Raji (cell line): ENCODE results near the gene ETNK2.

Source experiments
- POLR2A ChIP-seq: IDR thresholded peaks from 2 replicates; pipeline ENCODE4 v1.6.1; 2011; ENCODE audit warnings: low read depth, low read length, control low read depth; ENCODE audit not compliant: insufficient read depth

ETNK2 gene, protein sequence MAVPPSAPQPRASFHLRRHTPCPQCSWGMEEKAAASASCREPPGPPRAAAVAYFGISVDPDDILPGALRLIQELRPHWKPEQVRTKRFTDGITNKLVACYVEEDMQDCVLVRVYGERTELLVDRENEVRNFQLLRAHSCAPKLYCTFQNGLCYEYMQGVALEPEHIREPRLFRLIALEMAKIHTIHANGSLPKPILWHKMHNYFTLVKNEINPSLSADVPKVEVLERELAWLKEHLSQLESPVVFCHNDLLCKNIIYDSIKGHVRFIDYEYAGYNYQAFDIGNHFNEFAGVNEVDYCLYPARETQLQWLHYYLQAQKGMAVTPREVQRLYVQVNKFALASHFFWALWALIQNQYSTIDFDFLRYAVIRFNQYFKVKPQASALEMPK

DNA sequence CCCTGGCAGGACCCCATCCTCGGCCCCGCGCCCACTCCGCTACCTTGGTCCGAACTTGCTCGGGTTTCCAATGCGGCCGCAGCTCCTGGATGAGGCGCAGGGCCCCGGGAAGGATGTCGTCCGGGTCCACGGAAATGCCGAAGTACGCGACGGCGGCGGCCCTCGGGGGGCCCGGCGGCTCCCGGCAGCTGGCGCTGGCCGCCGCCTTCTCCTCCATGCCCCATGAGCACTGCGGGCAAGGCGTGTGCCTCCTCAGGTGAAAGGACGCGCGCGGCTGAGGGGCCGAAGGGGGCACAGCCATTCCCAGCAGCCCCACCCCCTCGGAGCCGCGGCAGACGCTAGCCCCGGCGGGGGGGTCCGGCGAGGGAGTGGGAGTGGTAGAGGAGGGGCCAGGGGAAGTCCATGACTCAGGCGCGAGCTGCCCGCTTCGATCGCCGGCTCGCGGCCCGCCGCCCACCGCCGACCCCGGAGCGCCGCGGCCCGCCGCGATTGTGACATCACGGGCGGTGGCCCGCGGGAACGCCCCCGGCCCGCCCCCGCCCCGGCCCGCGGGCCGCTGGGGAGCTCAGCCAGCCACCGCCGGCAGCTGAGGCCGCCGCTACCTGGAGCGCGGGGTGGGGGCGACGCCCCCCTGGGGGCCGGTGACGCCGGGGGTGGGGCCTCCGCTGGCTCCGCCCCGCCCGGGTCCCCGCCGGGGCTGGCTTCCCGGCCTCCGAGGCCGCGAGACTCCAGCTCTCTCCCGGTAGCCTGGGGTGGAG is at the start of gene ETNK2:
TSS of gene ETNK2 (minus strand) at position 493 of the 758 bp plus-strand sequence. CDS start at position 301, 192 bp downstream.
- TF ChIP-seq POLR2A, result no peak

GRCh38 chr1:204201348-204202040 is 49.6 kb upstream of the ETNK2 start:
- no peak for TF ChIP-seq POLR2A

DNA sequence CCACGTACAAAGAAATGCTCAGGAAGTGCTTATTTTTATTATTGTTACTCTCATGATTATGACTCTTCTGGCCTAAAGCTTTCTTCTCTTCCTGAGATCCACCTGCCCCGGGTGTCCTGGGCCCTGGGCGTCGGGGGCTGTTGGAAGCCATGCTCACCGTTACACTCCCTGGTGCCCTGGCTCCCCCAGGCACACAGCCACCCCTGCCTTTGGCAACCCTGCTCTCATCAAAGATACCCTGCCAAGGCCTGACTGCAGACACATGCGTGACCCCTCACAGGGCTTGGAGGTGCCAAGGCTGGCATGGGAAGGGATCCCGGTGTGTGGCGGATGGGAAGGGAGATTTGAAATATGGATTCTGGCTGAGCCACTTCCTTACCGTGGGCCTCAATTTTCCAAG is 47.7 kb upstream of the ETNK2 start:
- TF ChIP-seq POLR2A, result no peak

GRCh38 chr1:204198348-204199340 is 46.8 kb upstream of the ETNK2 start:
- no peak for TF ChIP-seq POLR2A

DNA sequence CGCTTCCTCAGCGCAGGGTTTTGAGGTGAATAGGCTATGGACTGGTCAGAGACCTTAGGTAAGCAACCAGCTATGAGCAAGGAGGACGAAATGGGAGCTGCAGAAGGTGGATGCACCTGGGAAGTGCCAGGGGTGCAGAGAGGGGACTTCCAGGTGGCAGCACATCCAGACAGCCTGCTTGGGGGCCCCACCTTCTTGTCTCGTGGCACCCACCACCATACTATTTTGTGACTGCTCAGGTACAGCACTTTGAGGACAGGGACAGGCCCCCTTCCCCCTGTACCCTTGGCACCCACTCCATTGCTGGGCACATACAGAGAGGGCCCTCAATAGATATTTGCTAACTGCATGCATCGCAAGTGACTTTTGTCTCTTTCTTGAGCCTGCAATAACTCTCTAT is 45.2 kb upstream of the ETNK2 start:
- TF ChIP-seq POLR2A, result no peak

DNA sequence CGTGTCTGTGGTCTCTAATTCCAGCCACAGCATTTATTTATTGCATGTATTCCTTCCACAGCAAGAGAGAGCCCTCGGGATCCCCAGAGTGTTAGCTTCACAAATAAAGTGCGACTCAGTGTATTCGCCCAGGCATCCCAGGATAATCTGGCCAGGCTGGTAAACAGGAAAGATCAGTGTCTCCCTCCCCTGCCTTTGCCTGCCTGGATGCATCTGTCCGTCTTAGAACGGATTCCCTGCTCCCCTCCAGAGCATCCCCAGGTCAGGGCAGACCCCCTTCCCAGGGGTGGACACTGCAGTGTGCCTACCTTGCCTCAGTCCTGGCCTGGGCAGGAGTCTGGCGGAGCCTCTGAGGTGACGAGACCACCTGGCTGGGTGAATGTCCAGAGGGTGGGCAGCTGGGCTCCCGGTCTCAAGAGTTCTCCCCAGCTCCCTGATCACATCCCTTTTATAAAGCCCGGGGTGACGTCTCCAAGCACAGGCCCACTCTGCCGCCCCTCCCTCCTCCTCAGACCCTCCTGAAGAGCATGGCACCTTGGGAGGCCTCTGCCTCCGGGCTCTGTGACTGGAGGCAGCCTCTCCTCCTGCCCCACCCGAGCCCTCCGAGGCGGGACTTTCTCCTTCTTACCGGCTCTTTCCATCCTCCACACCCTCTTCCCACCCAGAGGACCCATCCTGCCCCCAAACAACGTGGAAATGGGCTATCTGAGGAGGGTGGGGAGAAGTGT is 44.4 kb upstream of the ETNK2 start, which contains the start of gene KISS1:
TSS of gene KISS1 (minus strand) at position 424 of the 728 bp plus-strand sequence. CDS start 3,615 bp downstream, outside the sequence.
- TF ChIP-seq POLR2A, result no peak

DNA sequence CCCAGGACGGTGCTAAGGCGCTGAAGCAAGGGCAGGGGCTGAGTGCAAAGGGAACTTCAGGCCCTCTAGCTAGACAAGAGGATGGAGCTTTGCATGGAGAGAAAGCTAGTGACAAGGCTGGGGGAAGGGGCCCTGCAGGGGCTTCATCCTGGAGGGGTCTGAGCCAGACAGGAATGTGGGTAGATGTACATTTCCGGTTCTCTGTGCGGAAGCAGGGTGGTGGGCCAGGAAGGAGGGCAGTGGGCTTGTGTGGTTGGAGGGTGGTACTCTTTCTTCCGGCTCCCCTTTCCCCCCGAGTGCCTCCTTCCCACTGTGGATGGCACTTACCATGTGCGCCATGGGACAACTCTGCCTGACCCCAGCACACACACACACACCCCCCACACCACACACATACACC is 42.9 kb upstream of the ETNK2 start:
- no peak for TF ChIP-seq POLR2A

GRCh38 chr1:204194080-204194479 is 42.2 kb upstream of the ETNK2 start:
- no peak for TF ChIP-seq POLR2A

DNA sequence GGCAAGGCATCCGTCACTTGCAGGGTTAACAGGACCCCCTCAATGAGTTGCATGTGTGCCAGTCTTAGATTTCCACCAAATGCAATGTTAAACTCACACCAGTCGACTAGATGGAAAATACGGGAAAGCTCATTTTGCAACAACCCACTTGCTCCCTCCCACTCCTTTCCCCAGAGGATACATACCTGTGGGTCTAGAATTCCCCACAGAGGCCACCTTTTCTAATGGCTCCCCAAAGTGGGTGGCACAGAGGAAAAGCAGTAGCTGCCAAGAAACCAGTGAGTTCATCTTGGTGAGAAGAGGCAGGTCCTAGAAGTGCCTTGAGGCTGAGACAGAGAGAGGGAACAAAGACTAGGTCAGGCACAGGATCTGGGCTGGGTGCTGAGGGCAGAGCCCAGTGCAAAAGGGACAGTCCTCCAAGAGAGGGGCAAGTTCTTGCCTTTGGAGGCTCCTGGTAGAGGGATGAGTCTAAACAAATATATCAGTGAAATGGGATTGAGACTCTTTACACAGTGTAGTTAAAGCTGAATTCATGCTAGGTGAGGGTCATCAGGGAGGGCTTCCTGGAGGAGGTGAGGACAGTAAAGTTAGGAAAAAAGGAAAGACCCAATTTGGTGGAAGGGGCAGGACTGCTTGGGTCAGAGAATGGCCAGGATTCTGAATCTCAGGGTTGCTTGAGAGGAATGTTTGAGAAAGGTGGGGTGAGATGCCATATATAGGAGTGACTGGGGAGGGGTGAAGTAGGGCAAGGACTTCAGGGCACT is 40.9 kb upstream of the ETNK2 start:
- TF ChIP-seq POLR2A, result no peak

DNA sequence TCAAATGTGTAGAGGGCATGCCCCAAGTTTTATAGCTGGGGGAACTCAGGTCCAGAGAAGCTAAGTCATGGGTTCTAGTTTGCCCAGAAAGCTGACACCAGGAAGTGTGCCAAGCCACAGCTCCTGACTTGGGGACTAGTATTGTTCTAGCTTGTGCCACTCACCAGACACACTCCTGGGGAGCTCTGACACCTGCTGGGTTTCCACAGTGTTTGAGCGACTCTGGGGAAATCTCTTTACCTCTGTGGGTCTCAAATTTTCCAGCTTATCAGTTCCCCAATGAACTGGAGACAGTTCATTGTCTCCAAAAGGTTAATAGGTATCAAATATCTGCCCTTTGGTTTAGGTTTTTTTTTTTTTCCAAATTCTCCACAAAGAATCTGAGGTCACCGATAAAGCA is 40.2 kb upstream of the ETNK2 start:
- no peak for TF ChIP-seq POLR2A

DNA sequence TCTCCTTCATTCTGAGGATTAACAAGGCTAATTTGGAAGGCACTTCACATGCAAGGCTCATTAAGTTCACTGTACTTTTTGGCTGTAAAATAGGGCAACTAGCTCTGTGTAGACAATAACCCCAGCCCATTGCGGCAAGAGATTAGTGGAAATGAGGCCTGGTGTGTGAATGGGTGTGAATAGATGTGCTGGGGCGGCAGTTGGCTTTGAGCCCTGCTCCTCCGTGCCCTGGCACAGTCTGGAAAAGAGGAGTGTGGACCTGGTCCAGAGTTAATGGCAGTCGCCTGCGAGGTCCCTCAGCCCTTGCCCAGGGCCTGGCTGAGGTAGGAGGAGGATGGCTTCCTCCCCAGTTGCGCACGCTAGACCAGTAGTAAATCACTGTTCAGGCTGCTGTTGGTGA is 39.6 kb upstream of the ETNK2 start:
- no peak for TF ChIP-seq POLR2A

DNA sequence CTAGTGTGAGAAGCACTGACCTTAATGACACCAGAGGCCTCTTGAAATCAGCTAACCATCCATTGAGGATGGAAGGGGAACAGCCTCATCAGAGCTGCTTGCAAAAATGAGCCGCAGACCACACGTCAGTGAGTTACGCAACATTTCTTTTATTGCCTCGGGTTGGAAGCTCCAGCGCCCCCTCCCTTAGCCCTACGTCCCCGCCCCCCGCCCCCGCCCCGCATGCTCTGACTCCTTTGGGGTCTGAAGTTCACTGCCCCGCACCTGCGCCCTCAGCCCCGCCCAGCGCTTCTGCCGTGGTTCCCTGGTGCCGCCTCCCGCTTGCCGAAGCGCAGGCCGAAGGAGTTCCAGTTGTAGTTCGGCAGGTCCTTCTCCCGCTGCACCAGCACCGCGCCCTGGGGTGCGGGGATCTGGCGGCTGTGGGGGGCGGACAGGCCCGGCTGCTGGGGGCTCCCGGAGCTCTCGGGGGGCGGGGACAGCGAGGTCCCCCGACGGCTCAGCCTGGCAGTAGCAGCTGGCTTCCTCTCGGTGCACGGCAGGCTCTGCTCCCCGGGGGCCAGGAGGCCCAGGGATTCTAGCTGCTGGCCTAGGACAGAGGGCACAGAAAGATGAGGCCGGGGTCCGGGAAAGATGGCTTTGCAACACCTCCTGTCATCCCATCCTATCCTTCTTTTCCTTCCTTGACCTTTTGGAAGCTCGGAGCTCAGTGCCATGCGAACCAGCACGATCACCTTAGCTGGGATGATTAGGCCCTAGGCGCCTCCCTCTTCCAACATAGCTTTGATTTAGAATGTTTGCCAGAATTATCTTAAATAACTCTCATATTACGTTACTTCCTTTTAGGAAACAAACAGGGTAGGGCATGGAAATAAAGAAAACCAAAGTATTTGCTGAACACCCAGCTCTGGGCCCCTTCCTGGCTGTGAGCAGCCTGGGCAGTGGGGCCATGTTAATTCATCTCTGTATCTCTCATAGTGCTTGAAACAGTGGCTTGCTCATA is 38.7 kb upstream of the ETNK2 start:
- no peak for TF ChIP-seq POLR2A

DNA sequence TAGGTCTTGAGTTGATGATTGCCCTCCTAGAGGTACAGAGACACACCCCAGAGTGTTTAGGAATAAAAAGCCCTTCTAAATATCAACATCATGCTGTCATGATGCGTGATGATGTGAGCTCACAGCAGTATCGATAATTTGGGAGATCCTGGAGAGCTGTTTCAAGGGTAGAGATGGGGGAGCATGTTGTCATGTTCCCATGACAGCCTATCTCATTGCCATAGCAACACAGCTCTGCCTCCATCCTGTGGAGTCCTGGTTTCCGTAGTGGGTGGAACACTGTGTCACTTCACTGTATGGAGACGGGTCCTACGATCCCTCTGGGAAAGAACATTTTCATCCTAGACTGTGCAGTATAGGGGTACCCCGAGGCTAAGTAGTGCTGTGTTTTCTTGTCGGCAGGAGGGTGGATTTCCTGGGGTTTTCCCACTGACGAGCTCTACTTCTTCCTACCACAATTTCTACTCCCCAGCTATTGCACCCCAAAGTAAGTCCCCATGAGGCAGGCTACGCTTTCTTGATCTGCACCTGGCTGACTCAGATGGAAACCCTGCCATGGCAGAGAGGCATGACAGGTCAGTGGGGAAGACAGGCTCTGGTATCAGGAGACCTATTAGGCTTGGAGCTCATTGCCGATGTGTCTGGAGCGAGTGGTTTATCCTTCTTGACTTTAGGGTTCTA is 37.3 kb upstream of the ETNK2 start:
- TF ChIP-seq POLR2A, result no peak
